IPS-15b (cell line): Measurements from ENCODE around the gene ACTMAP.

Source experiments
- H3K27me3 ChIP-seq: one replicate; pipeline ENCODE4 v1.6.1; 2013; ENCODE audit warnings: low read length; ENCODE audit not compliant: control insufficient read depth, insufficient read depth
- H3K36me3 ChIP-seq: one replicate; pipeline ENCODE4 v1.6.1; 2013; ENCODE audit warnings: low read length; ENCODE audit not compliant: control insufficient read depth, insufficient read depth
- H3K4me1 ChIP-seq: one replicate; pipeline ENCODE4 v1.6.1; 2013; ENCODE audit warnings: mild to moderate bottlenecking, low read length; ENCODE audit not compliant: control insufficient read depth, insufficient read depth
- H3K4me3 ChIP-seq: one replicate; pipeline ENCODE4 v1.5.1; 2013; ENCODE audit warnings: low read depth, low read length
- H3K9ac ChIP-seq: one replicate; pipeline ENCODE4 v1.6.1; 2013; ENCODE audit warnings: low read depth, mild to moderate bottlenecking, low read length
- H3K9me3 ChIP-seq: one replicate; pipeline ENCODE4 v1.6.1; 2013; ENCODE audit warnings: mild to moderate bottlenecking, low read length; ENCODE audit not compliant: control insufficient read depth, insufficient read depth

ACTMAP gene

DNA sequence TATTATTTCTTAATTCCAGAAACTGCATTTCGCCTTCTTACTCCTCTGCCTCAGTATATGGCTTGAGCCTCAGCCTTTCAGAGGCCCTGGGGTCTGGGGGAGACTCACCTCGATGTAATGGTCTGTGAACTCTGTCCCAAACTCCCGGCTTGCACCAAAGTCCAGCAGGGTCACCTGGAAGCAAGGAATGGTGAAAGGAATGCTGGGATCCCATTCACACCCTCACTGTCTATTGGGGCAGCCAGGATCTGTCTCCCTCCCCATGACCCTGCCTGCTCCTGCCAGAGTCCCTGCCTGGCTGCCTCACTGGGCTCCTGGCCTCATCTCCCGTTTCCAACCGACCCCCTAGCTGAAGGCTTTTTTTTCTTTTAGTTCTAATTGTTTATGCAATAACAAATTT is 54.4 kb downstream of the ACTMAP start:
- no peaks in the 10 kb centered on the region for H3K9me3 ChIP-seq

DNA sequence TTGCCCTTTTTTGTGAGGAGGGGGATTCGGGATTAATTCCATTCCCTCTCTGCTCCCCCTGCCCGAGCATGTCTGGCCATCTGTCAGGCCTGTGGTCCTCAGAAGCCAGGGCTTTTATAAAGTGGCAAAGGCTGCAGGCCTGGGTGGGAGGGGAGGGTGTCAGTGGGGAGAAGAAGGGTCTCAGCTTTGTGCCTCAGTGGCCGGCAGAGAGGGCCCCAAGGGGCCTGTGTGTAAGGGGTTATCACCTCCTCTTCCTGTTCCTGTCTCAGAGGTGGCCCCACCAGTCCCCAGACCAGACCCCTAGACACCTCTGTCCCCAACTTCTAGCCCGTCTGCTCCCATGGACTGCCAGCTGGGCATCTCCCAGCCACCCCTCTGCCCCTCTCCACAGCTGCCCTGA is 56.4 kb downstream of the ACTMAP start:
- H3K4me3 ChIP-seq: no peak overlapping the region
- H3K36me3 ChIP-seq: peaks cover 14% of the 10 kb centered on the region
- no peaks in the 10 kb centered on the region for H3K27me3 ChIP-seq
- H3K9ac ChIP-seq: no peak overlapping the region
- peaks cover 7% of the 10 kb centered on the region for H3K4me1 ChIP-seq
- no peaks in the 10 kb centered on the region for H3K9me3 ChIP-seq

More for the DNA sequence above, 54.4 kb downstream of the ACTMAP start:
- peaks cover 4% of the 10 kb centered on the region for H3K4me1 ChIP-seq
- H3K9ac ChIP-seq: no peak overlapping the region
- H3K36me3 ChIP-seq: peaks cover 20% of the 10 kb centered on the region
- no peak overlapping the region for H3K4me3 ChIP-seq
- no peaks in the 10 kb centered on the region for H3K27me3 ChIP-seq

DNA sequence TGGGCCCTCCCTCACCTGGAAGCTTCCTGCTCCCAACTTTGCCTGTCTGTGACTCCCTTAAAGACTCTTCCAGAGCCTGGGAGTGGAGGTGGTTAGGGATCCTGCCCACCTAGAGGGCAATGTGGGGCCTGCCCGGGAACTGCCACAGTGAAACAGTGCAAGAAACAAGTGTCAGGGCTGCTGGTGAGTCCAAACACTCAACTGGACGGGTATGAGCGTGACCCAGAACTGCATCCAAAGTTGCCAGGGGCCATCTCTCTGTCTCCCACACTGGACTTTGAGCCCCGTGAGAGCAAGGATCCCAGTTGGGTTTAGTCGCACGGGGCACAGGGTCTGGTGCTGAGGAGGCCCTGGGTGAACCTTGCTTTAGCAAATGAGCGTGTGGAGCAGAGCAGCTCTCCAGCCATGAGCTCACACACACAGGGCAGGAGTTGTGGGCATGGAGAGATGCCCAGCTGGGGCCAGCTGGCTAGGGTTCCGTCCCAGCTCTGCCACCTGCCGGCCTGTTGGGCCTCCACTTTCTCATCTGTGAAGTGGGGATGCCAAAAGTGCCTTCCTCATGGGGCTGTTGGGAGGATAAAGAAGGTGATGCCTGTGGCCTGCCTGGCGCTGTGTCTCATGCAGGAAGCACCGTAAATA is 57.0 kb downstream of the ACTMAP start:
- Histone ChIP-seq H3K27me3 (no peaks in the 10 kb centered on the region), H3K4me1 (peaks cover 7% of the 10 kb centered on the region), H3K36me3 (peaks cover 14% of the 10 kb centered on the region), H3K4me3 (no peak overlapping the region), H3K9me3 (no peaks in the 10 kb centered on the region), H3K9ac (no peak overlapping the region)

DNA sequence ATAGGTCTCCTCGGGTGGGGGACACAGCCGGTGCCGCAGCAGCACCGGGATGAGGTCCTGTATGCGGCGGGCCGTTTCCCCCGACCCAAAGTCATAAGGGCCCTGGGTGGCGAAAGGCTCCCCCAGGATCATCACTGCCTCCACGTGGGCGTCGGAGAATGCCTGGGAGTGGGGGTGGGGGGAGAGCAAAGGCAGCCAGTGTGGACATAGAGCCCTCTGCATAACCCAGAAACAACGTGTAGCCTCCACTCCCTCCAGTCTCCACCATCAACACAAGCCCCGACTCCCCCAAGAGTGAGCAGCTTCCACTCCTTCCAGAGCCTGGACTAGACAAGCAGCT is 58.1 kb downstream of the ACTMAP start:
- H3K9ac ChIP-seq: peak overlapping the region; percentile 24
- H3K4me3 ChIP-seq: no peak overlapping the region
- H3K27me3 ChIP-seq: no peaks in the 10 kb centered on the region
- H3K9me3 ChIP-seq: no peaks in the 10 kb centered on the region
- peaks cover 14% of the 10 kb centered on the region for H3K36me3 ChIP-seq
- H3K4me1 ChIP-seq: peaks cover 7% of the 10 kb centered on the region

DNA sequence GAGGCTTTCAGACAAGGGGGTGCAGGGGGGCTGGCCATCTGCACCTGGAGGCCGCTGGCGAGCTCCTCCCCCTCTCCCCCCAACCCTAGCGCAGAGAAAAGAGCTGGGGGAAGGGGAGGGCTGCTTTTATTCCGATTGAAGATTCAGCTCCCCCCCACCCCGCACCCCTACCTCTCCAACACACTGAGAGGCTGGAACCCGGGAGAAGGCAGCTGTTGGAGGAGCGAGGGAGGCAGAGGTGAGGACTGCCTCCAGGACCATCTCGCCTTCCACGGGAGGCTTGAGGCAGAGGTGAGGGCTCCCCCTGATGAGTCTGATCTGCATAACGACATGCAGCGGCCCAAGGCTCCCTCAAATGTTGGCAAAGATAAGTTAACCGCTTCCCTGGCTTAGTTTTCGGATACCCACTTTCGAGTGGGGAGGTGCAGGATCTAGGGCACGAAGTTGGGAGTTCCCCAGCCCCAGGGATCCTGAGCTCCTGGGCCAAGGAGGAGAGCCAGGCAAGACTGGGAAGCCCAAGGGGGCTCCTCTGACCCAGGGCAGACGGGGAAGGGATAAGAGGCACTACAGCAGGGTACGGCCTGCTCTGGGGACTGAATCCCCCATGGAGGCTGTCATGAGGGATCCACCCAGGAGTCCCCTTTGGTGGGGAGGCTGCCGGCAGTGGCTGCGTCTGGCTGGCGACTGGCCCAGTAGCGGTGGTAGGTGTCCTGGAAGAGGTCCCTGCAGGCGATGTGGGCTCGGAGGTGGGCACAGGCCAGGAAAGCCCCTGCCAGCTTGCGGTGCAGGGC is 58.7 kb downstream of the ACTMAP start:
- H3K27me3 ChIP-seq: no peaks in the 10 kb centered on the region
- peaks cover 7% of the 10 kb centered on the region for H3K4me1 ChIP-seq
- peak overlapping the region; percentile 64 for H3K4me3 ChIP-seq
- H3K36me3 ChIP-seq: peaks cover 14% of the 10 kb centered on the region
- peak overlapping the region; percentile 79 for H3K9ac ChIP-seq
- H3K9me3 ChIP-seq: no peaks in the 10 kb centered on the region
